Measurements from ENCODE around the gene TMEM53. TPM values are rescaled to one million over a fixed set of nuclear protein-coding genes. Genes with fewer than 3 reads are reported as not detected.

The TMEM53 gene
- total RNA-seq, 1 experiment from 2014 or later = 8.2 TPM

DNA sequence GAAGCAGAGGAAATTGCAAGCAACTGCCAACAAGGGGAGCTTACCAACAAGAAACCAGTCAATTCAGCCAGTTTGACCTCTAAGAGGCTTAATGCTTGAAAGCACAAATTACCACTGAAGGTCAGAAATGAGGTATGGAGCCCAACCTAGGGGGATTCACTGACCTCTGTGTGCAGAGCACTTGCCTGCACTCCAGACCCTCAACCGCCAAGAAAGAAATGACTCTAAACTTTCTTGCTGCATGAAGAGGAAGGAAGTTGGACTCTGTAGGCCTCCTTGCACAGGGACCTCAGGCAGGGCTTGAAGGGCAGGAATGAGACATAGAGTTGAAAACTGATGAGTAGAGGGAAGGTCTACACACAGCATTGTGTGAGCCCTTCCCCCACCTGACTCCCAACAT lies 10.2 kb upstream of the TMEM53 start (continued):
- TF ChIP-seq CBFB (CRISPR knock-in tag; IDR thresholded peaks at IDR 0.05; ENCODE audit: low read depth) = no peak
- TF ChIP-seq ZNF138 (CRISPR knock-in tag; conservative IDR thresholded peaks at IDR 0.05) = no peak

DNA sequence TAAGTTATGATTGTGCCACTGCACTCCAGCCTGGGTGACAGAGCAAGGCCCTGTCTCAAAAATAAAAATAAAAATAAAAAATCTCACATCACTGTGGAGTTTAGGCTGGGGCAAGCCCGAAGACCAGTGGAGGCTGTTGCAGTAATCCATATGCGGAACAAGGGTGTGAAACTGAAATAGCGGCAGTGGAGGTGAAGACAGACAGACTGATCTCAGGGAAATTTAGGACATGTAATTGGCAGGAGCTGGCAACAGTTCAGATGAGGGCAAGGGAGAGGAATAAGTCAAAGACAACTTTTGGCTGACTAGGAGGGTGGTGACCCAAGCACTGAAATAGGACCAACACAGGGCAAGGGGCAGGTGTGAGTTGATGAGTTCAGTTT lies 8.6 kb upstream of the TMEM53 start:
- POLR2A ChIA-PET = no interaction called here
- H3K4me1 Mint-ChIP-seq = peaks cover 30% of the 10 kb centered on the region
- no peaks in the 10 kb centered on the region for H3K9me3 Mint-ChIP-seq
- H3K27me3 Mint-ChIP-seq (ENCODE audit: low read depth) = no peaks in the 10 kb centered on the region
- TF ChIP-seq, protein P1, sequence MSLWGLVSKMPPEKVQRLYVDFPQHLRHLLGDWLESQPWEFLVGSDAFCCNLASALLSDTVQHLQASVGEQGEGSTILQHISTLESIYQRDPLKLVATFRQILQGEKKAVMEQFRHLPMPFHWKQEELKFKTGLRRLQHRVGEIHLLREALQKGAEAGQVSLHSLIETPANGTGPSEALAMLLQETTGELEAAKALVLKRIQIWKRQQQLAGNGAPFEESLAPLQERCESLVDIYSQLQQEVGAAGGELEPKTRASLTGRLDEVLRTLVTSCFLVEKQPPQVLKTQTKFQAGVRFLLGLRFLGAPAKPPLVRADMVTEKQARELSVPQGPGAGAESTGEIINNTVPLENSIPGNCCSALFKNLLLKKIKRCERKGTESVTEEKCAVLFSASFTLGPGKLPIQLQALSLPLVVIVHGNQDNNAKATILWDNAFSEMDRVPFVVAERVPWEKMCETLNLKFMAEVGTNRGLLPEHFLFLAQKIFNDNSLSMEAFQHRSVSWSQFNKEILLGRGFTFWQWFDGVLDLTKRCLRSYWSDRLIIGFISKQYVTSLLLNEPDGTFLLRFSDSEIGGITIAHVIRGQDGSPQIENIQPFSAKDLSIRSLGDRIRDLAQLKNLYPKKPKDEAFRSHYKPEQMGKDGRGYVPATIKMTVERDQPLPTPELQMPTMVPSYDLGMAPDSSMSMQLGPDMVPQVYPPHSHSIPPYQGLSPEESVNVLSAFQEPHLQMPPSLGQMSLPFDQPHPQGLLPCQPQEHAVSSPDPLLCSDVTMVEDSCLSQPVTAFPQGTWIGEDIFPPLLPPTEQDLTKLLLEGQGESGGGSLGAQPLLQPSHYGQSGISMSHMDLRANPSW (CRISPR knock-in tag; conservative IDR thresholded peaks at IDR 0.05; ENCODE audit: low read depth) = no peak
- TF ChIP-seq CDX4 (CRISPR knock-in tag; IDR thresholded peaks at IDR 0.05; ENCODE audit: borderline replicate concordance) (no peak), ATF3 (CRISPR knock-in tag; conservative IDR thresholded peaks at IDR 0.05) (no peak), ETV6 (CRISPR knock-in tag; IDR thresholded peaks at IDR 0.05) (no peak)
- TF ChIP-seq, protein P2, sequence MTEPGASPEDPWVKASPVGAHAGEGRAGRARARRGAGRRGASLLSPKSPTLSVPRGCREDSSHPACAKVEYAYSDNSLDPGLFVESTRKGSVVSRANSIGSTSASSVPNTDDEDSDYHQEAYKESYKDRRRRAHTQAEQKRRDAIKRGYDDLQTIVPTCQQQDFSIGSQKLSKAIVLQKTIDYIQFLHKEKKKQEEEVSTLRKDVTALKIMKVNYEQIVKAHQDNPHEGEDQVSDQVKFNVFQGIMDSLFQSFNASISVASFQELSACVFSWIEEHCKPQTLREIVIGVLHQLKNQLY (CRISPR knock-in tag; IDR thresholded peaks at IDR 0.05) = no peak
- TF ChIP-seq, protein P3, sequence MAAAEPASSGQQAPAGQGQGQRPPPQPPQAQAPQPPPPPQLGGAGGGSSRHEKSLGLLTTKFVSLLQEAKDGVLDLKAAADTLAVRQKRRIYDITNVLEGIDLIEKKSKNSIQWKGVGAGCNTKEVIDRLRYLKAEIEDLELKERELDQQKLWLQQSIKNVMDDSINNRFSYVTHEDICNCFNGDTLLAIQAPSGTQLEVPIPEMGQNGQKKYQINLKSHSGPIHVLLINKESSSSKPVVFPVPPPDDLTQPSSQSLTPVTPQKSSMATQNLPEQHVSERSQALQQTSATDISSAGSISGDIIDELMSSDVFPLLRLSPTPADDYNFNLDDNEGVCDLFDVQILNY (CRISPR knock-in tag; IDR thresholded peaks at IDR 0.05) = no peak
- TF ChIP-seq, protein P4, sequence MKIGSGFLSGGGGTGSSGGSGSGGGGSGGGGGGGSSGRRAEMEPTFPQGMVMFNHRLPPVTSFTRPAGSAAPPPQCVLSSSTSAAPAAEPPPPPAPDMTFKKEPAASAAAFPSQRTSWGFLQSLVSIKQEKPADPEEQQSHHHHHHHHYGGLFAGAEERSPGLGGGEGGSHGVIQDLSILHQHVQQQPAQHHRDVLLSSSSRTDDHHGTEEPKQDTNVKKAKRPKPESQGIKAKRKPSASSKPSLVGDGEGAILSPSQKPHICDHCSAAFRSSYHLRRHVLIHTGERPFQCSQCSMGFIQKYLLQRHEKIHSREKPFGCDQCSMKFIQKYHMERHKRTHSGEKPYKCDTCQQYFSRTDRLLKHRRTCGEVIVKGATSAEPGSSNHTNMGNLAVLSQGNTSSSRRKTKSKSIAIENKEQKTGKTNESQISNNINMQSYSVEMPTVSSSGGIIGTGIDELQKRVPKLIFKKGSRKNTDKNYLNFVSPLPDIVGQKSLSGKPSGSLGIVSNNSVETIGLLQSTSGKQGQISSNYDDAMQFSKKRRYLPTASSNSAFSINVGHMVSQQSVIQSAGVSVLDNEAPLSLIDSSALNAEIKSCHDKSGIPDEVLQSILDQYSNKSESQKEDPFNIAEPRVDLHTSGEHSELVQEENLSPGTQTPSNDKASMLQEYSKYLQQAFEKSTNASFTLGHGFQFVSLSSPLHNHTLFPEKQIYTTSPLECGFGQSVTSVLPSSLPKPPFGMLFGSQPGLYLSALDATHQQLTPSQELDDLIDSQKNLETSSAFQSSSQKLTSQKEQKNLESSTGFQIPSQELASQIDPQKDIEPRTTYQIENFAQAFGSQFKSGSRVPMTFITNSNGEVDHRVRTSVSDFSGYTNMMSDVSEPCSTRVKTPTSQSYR (CRISPR knock-in tag; IDR thresholded peaks at IDR 0.05) = no peak
- DNase-seq (ENCODE audit: low spot score) (no peak), ATAC-seq (no peak)
- H3K36me3 Mint-ChIP-seq = 0 out of 2 replicates have a peak, but pooled peaks cover 5% of the 10 kb centered on the region
- CTCF ChIA-PET = interaction anchor here (0.6 to 3.1 kb wide), 3 partner anchors 9 to 31 kb away, joined by 3 to 10 read pairs (median 6); partner anchors contain the start of genes ARMH1 and TMEM53
- H3K4me3 Mint-ChIP-seq = no peak overlapping the region
- H3K27ac Mint-ChIP-seq = no peak overlapping the region

DNA sequence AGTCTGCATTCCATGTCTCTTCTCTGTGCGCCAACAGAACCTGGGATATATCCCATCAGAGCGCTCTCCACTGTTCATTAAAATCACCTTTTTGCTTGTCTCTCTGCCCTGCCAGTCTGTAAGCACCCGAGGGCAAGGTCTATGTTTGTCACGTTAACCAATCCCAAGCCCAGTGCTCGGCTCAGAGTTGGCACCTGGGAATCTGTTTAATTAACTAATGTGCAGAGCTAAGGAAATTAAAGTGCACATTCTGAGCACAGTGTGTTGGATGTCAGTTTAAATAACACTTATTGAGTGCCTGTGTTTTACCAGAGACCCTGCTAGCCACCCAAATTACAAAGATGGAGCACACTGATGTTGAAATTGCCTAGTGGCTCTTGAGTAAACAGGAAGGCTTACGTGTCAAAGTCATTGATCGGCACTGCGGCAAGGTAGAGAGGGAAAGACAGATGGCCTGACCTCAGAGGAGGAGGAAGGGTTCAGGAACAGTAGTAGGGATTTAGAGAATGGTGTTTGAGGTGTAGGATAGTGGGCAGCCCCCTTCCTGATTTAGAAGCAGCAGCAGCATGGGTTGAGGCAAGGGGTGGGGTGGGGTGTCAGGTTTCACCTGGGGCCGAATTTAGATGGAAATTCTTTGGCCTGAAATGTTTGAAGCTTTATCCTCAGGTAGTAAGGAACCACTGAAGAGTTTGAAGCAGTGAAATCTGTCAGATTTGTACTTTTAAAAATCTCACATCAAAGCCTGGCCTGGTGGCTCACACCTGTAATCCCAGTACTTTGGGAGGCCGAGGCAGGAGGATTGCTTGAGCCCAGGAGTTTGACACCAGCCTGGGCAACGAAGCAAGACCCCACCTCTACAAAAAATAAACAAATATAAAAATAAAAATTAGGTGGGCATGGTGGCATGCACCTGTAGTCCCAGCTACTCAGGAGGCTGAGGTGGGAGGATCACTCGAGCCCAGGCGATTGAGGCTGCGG lies 7.9 kb upstream of the TMEM53 start:
- ChIA-PET CTCF (interaction anchor here (0.6 to 3.1 kb wide), 4 partner anchors 8 to 32 kb away, joined by 3 to 10 read pairs (median 4); partner anchors contain the start of genes ARMH1 and TMEM53), POLR2A (no interaction called here)
- Mint-ChIP-seq H3K27me3 (ENCODE audit: low read depth) (no peaks in the 10 kb centered on the region), H3K4me1 (peaks cover 30% of the 10 kb centered on the region), H3K9me3 (no peaks in the 10 kb centered on the region), H3K36me3 (0 out of 2 replicates have a peak, but pooled peaks cover 5% of the 10 kb centered on the region), H3K4me3 (peak overlapping the region; percentile 3; the same call in 1 of the 2 replicates), H3K27ac (peak overlapping the region; percentile 96)
- TF ChIP-seq GABPB1 (CRISPR knock-in tag; IDR thresholded peaks at IDR 0.05) (peak; percentile 77), SP1 (CRISPR knock-in tag; conservative IDR thresholded peaks at IDR 0.05) (no peak), ZNF121 (CRISPR knock-in tag; IDR thresholded peaks at IDR 0.05) (peak; percentile 90; the same call in 1 of the 2 replicates)
- peak; percentile 28 for DNase-seq (ENCODE audit: low spot score)
- ATAC-seq = peak; percentile 90
